ENCODE results near the gene DCAF15. TPM values are rescaled to one million over a fixed set of nuclear protein-coding genes. Genes with fewer than 3 reads are reported as not detected.

DCAF15 gene
- total and polyA plus RNA-seq, 3 donors from 2014 or later = 79.3 to 151 (median 82.6) TPM

DNA sequence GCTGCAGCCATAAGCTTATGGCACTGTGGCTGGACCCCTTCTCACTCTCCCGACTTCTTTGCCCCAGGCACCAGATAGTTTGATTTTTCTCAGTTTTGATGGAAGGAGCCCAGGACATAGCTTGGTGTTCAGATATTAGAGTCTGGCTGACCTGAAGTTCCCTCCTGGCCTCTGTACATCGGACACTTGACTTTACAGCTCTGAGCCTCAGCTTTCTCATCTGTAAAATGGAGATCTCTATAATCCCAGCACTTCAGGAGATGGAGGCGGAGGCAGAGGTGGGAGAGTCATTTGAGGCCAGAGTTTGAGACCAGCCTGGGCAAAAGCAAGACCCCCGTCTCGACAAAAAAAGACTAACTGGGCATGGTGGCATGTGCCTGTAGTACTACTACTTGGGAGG, 45.4 kb upstream of the DCAF15 start:
- intact Hi-C loops (cut with DNase I; ENCODE audit: low total_unique reads) = no loop called here
- Histone ChIP-seq H3K4me3 (peak overlapping the region; percentile 90), H3K4me1 (peaks cover 10% of the 10 kb centered on the region), H3K27me3 (no peaks in the 10 kb centered on the region), H3K36me3 (ENCODE audit: low read depth, missing control alignments) (no peaks in the 10 kb centered on the region), H3K27ac (peak overlapping the region in 1 of 2 donors; percentile 70), H3K9me3 (no peaks in the 10 kb centered on the region)
- no peak for TF ChIP-seq POLR2A (IDR thresholded peaks at IDR 0.05)
- TF ChIP-seq, protein P1, sequence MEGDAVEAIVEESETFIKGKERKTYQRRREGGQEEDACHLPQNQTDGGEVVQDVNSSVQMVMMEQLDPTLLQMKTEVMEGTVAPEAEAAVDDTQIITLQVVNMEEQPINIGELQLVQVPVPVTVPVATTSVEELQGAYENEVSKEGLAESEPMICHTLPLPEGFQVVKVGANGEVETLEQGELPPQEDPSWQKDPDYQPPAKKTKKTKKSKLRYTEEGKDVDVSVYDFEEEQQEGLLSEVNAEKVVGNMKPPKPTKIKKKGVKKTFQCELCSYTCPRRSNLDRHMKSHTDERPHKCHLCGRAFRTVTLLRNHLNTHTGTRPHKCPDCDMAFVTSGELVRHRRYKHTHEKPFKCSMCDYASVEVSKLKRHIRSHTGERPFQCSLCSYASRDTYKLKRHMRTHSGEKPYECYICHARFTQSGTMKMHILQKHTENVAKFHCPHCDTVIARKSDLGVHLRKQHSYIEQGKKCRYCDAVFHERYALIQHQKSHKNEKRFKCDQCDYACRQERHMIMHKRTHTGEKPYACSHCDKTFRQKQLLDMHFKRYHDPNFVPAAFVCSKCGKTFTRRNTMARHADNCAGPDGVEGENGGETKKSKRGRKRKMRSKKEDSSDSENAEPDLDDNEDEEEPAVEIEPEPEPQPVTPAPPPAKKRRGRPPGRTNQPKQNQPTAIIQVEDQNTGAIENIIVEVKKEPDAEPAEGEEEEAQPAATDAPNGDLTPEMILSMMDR (IDR thresholded peaks at IDR 0.05) = no peak
- WGBS, 2 donors = 72 to 79% methylated on average over 5 of the region's 5 CpGs
- DNase-seq = no peak

GRCh38 chr19:13908674-13909073, 43.6 kb upstream of the DCAF15 start:
- 88 to 90% methylated on average over 8 of the region's 8 CpGs for WGBS, 2 donors
- Histone ChIP-seq H3K4me1 (peaks cover 10% of the 10 kb centered on the region), H3K36me3 (ENCODE audit: low read depth, missing control alignments) (no peaks in the 10 kb centered on the region), H3K27ac (no peak overlapping the region), H3K27me3 (no peaks in the 10 kb centered on the region), H3K9me3 (no peaks in the 10 kb centered on the region), H3K4me3 (no peak overlapping the region)
- no peak for TF ChIP-seq POLR2A (IDR thresholded peaks at IDR 0.05)
- TF ChIP-seq, protein P1 (IDR thresholded peaks at IDR 0.05) = no peak
- DNase-seq = no peak
- intact Hi-C loops (cut with DNase I; ENCODE audit: low total_unique reads) = no loop called here

GRCh38 chr19:13909430-13909829, 42.9 kb upstream of the DCAF15 start:
- intact Hi-C loops (cut with DNase I; ENCODE audit: low total_unique reads) = no loop called here
- no peaks in the 10 kb centered on the region for H3K9me3 ChIP-seq
- no peak overlapping the region for H3K27ac ChIP-seq
- no peaks in the 10 kb centered on the region for H3K27me3 ChIP-seq
- no peaks in the 10 kb centered on the region for H3K36me3 ChIP-seq (ENCODE audit: low read depth, missing control alignments)
- 97 to 100% methylated on average over 2 of the region's 2 CpGs for WGBS, 2 donors
- TF ChIP-seq, protein P1 (IDR thresholded peaks at IDR 0.05) = no peak
- no peak for TF ChIP-seq POLR2A (IDR thresholded peaks at IDR 0.05)
- no peak overlapping the region for H3K4me3 ChIP-seq
- no peak for DNase-seq
- peaks cover 10% of the 10 kb centered on the region for H3K4me1 ChIP-seq

- WGBS, 2 donors = 94 to 95% methylated on average over 12 to 17 of the region's 17 CpGs
- H3K36me3 ChIP-seq (ENCODE audit: low read depth, missing control alignments) = no peaks in the 10 kb centered on the region
- TF ChIP-seq, protein P1 (IDR thresholded peaks at IDR 0.05) = no peak
- TF ChIP-seq POLR2A (IDR thresholded peaks at IDR 0.05) = no peak
Measured at GRCh38 chr19:13913352-13913751, 39.0 kb upstream of the DCAF15 start.

GRCh38 chr19:13914777-13915176, 37.5 kb upstream of the DCAF15 start:
- Histone ChIP-seq H3K27ac (no peak overlapping the region), H3K27me3 (no peaks in the 10 kb centered on the region), H3K4me3 (no peak overlapping the region), H3K4me1 (no peaks in the 10 kb centered on the region), H3K36me3 (ENCODE audit: low read depth, missing control alignments) (no peaks in the 10 kb centered on the region), H3K9me3 (no peaks in the 10 kb centered on the region)
- DNase-seq = no peak
- TF ChIP-seq, protein P1 (IDR thresholded peaks at IDR 0.05) = no peak
- TF ChIP-seq POLR2A (IDR thresholded peaks at IDR 0.05) = no peak
- intact Hi-C loops (cut with DNase I; ENCODE audit: low total_unique reads) = no loop called here
- WGBS, 2 donors = 71 to 75% methylated on average over 3 of the region's 3 CpGs

More at GRCh38 chr19:13913352-13913751, 39.0 kb upstream of the DCAF15 start:
- no peak overlapping the region for H3K27ac ChIP-seq
- no peaks in the 10 kb centered on the region for H3K4me1 ChIP-seq
- H3K9me3 ChIP-seq = no peaks in the 10 kb centered on the region
- H3K4me3 ChIP-seq = no peak overlapping the region
- intact Hi-C loops (cut with DNase I; ENCODE audit: low total_unique reads) = no loop called here
- no peak for DNase-seq
- no peaks in the 10 kb centered on the region for H3K27me3 ChIP-seq
